Activated T-cell treated with anti-CD3 and anti-CD28 coated beads for 1 hour (primary cell): ENCODE results near the gene ULK1.

Source experiments
- DNase-seq: peaks from one replicate; pipeline ENCODE4 v3.0.0-alpha.2; 2020; ENCODE audit warnings: low read depth

The ULK1 gene

GRCh38 chr12:131894313-131894860 is at the start of gene ULK1:
ULK1 (plus strand) TSS chr12:131894622; CDS start chr12:131895002, 380 bp downstream.
- DNase-seq = peak; percentile 93

- no peak for DNase-seq
Observed at GRCh38 chr12:131844656-131845055, 49.8 kb upstream of the ULK1 start.

DNA sequence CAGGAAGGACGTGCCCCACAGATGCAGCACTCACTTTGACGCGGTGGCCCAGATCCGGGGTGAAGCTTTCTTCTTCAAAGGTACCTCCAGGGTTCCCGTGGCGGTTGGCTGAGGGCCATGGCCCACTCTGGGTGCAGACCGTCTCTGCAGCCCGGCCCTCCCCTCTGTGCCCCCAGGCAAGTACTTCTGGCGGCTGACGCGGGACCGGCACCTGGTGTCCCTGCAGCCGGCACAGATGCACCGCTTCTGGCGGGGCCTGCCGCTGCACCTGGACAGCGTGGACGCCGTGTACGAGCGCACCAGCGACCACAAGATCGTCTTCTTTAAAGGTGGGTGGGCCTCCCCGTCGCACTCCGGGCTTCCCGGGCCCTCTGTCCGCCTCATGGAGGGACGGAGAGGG is 49.3 kb upstream of the ULK1 start:
- DNase-seq = no peak

GRCh38 chr12:131847456-131847855 is 47.0 kb upstream of the ULK1 start:
- no peak for DNase-seq

DNA sequence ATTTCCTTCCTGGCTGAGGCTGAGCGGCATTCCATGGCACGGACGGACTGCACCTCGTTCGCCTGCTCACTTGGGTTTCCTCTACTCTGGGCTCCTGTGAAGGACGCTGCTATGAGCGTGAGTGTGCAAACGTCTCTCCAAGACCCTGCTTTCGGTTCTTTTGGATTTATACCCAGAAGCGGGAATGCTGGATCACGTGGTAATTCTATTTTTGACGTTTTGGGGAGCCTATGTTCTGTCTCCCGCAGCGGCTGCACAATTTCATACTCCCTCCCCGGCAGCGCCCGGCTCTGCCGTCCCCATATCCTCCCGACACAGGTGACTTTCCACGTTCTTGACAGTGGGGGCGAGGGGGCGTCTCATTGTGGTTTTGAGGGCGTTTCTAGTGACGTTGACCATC is 45.7 kb upstream of the ULK1 start:
- DNase-seq = no peak

GRCh38 chr12:131849700-131850553 is 44.5 kb upstream of the ULK1 start:
- no peak for DNase-seq

DNA sequence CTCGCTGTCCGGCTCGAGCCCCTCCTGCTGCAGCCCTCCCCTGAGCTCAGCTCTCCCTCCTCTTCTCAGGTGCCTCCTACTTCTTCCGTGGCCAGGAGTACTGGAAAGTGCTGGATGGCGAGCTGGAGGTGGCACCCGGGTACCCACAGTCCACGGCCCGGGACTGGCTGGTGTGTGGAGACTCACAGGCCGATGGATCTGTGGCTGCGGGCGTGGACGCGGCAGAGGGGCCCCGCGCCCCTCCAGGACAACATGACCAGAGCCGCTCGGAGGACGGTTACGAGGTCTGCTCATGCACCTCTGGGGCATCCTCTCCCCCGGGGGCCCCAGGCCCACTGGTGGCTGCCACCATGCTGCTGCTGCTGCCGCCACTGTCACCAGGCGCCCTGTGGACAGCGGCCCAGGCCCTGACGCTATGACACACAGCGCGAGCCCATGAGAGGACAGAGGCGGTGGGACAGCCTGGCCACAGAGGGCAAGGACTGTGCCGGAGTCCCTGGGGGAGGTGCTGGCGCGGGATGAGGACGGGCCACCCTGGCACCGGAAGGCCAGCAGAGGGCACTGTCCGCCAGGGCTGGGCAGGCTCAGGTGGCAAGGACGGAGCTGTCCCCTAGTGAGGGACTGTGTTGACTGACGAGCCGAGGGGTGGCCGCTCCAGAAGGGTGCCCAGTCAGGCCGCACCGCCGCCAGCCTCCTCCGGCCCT is 43.4 kb upstream of the ULK1 start:
- no peak for DNase-seq

DNA sequence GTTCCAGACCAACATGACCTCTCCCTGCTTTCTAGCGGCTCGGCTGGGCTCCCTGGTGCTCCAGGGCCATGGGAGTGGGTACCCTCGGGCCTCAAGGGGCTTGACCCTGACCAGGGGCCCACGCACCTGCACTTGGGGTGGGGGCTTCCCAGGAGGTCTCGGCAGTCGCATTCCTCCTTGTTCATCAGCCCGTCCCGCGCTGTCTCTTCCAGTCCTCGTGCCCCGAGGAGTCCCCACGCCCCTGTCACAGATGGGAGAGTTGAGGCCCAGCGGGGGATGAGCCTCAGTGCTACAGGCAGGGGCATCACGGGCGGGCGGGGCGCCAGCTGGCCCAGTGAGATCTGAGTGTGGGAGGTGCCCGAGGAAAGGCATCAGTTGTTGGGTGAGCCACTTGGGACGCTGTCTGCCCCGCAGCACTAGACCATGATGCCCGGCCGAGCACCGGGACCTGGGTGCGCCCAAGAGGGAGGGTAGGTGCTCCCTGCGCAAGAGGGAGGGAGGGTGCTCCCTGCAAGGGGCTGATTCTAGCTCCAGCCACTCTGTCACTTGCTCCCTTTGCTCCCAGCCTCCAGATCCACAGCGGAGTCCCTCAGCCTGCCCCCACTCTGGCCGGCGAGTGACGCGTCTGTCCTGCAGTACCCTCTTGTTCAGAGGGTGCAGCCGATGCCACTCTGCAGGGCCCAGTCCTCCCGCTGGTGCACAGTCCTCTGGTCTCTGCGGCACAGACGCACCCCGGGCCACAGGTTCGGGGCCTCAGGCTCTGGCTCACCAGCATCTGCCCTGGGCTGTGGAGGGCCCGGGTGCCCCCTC is 42.5 kb upstream of the ULK1 start:
- no peak for DNase-seq

DNA sequence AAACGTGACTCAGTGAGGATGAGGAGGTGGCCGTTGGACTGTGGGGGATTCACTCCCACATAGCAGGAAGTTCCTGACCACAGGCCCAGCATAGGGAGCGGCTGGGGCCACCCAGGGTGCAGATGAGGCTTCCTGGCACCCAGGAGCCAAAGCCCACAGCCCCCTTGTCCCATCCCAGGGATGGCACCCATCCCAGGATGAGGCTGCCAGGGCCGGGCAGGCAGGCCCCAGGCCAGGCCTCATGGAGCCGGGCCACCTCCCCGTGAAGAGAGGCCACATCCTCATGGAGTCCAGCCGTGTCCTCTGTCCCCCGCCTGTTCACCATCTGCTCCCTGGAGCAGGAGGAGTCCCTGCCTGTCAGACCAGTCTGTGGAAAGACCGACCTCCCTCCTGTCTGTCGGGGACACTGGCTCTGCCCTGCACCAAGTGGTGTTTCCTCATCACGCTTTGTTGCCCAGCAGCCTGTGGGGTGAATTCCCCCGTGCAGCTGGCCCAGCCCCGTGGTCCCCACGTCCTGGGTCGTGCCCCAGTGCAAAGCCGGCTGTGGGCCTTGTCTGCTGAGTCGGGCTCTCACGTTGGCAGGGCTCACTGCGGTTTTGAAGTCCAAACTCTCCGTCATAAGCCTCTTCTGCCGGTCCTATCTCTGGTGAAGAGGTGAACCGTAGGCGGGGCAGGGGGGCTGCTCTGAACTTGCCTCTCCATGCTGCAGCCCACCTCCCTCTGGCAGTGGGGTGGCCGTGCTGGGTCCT is 41.7 kb upstream of the ULK1 start:
- no peak for DNase-seq

DNA sequence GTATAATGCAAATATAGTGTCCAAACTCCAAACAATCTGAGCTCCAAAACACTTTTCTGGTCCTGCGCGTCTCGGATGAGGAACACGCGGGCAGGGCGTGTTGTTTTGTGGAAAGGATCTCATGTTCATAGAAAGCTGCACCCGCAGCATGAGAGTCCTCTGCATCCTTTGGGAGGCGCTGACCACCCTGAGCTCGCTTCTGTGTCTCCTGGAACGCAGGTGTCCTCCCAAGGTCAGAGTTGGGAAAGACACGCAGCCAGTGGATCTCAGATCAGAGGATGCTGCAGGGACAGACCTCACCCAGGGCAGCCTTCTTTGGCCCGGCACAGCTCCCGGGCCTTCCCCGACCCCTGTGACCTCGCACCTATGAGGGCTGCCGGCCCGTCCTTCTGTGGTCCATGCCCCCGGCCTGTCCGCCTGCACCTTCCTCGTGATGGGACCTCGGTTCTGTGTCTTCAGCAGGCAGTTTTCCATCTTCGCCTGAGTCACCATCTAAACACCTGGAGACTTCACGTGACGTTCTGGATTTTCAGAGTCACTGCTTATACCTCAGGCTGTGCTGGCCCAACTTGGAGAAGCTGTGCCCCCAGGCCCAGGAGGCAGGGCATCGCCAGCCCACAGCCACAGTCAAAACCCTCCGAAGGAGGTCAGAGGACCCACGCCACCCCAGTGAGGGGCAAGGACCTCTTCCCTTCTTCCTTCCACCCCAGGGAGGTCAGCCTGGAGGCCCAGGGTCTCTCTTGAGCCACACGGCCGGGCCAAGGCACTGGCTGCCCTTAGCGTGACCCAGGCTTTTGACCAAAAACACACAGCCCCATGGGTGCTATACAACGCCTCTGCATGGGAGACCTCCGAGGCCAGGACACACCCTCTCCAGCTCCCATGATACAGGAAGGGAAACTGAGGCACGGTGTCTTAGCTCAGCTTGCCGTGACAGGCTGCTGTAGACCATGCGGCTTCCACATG is 40.3 kb upstream of the ULK1 start:
- no peak for DNase-seq

DNA sequence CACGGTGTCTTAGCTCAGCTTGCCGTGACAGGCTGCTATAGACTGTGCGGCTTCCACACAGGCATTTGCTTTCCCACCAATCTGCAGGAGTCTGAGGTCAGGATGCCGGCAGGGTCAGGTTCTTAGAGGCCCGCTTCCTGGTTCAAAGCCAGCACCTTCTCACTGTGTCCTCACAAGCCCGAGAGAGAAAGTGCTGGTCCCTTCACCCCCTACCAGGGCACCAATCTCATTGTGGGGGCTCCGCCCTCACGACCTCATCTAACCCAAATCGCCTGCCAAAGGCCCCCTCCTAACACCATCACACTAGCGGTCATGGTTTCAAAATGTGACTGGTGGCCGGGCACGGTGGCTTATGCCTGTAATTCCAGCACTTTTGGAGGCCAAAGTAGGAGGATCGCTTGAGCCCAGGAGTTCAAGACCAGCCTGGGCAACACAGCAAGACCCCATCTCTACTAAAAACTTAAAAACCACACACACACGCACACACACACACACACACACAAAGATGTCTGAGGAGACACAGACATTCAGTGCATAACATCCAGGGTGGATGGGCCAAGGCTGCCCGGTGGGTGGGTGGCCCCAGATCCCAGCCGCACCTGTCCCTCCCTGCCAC is 39.5 kb upstream of the ULK1 start:
- DNase-seq = no peak

DNA sequence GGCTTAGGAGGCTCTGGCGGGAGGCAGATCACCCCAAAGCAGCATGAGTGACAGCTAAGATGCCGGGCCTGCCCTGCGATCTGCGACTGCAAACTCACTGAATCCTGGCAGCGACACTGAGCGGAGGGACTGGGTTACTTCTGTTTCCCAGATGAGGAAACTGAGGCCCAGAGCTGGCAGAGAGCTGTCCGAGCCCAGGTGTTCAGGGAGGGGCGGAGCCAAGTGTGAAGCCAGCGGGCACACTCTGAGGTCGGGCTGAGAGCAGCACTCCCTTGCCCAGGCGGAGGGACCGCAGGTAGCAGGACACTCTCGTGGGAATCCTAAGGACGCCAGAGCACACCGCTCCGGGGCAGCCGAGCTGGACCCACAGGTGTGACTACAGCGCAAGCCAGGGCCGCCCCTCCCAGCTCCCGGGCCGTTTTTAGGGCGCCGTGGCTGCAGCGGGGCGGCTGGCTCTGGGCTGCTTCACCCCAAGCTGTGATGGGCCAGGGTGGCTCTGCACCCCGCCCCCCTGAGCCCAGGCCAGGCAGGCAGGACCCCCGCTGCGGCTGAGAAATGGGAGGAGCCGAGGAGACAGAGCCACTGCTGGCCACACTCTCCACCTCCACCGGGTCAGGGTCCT is 38.8 kb upstream of the ULK1 start:
- no peak for DNase-seq

- no peak for DNase-seq
Observed at GRCh38 chr12:131856366-131857097, 37.9 kb upstream of the ULK1 start.

DNA sequence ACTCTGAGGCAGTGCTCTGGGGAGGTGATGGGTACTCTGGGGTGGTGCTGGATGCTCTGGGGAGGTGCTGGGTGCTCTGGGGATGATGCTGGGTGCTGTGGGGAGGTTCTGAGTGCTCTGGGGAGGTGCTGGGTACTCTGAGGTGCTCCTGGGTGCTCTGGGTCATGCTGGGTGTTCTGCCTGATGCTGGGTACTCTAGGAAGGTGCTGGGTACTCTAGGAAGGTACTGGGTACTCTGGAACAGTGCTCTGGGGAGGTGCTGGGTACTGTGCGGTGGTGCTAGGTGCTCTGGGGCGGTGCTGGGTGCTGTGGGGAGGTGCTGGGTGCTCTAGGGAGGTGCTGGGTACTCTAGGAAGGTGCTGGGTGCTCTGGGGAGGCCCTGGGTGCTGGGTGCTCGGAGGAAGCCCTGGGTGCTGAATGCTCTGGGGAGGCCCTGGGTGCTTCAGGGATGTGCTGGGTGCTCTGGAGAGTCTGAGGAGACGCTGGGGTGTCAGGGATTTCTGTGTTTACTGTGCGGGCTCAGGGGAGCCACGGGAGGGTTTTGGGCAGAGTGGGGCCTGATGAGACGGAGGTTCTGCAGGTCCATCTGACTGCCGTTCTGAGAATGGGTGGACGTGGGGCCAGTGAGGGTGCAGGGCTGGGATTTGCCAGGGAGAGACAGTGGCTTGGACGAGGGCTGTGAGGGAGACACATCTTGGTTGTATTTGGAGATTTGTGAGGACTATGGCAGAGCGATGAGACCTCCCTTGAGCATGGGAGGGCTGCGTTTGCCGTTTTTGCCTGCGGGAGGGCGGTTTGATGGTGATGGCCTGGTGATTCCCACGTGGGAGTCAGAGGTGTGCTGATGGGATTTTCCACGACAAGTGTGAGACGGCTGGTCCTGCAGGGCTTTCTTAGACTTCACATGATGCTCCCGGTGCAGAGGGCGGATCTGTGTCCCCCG is 36.2 kb upstream of the ULK1 start:
- no peak for DNase-seq

- DNase-seq = no peak
Observed at GRCh38 chr12:131860472-131861260, 33.8 kb upstream of the ULK1 start.

DNA sequence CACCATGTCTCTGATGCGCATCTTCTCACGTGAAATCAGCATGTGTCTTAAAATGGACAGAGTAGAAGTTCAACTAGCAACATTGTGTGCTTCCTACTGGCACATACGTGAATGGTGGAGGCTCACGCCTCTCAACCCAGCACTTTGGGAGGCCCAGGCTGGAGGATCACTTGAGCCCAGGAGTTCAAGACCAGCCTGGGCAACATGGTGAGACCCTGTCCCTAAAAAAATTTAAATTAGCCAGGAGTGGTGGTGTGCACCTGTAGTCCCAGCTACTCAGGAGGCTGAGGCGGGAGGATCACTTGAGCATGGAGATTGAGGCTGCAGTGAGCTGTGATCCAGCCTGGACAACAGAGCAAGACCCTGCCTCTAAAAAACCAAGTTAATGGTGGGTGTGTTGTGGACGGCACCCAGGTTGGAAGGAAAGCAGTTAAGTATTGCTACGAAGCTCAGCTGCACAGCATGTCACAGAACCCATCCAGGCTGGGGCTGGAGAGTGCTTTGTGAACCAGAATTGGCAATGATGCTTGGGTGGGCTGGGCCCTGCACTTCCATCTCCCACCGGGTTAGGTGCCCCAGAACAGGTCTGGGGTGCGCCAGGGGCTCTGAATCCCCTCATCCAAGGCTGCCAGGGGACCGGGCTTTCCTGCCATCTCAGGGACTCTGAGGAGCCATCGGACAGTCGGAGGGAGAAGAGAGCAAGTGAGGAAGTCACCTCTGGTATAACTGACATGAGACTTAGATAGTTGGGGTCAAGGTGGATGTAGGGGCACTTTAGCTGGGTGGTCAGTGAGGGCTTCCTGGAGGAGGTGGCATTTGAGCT is 33.0 kb upstream of the ULK1 start:
- DNase-seq = no peak
